ENCODE results near the gene CTSC.

DNA sequence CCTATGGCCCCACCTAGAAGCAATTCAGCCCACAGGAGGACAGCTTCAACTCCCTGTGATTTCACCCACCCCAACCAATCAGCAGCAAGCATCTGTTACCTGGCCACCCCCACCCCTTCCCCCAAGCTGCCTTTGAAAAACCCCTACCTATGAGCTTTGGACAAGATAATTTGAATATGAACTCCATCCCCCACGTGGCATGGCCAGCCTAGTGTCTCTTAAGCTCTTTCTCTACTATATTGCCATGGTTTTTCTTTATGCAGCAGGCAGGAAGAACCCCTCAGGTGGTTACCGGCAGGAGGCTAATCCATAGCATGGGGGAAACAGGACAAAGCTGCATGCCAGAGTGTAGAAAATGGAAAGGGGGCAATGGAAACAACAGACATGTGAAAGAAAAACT is 29.0 kb downstream of the CTSC start:
- TF ChIP-seq, protein P1, sequence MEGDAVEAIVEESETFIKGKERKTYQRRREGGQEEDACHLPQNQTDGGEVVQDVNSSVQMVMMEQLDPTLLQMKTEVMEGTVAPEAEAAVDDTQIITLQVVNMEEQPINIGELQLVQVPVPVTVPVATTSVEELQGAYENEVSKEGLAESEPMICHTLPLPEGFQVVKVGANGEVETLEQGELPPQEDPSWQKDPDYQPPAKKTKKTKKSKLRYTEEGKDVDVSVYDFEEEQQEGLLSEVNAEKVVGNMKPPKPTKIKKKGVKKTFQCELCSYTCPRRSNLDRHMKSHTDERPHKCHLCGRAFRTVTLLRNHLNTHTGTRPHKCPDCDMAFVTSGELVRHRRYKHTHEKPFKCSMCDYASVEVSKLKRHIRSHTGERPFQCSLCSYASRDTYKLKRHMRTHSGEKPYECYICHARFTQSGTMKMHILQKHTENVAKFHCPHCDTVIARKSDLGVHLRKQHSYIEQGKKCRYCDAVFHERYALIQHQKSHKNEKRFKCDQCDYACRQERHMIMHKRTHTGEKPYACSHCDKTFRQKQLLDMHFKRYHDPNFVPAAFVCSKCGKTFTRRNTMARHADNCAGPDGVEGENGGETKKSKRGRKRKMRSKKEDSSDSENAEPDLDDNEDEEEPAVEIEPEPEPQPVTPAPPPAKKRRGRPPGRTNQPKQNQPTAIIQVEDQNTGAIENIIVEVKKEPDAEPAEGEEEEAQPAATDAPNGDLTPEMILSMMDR (IDR thresholded peaks at IDR 0.05), result no peak
- no peak for TF ChIP-seq GTF2I (CRISPR knock-in tag; conservative IDR thresholded peaks at IDR 0.05)
- no peak for TF ChIP-seq E2F1 (CRISPR knock-in tag; IDR thresholded peaks at IDR 0.05)
- TF ChIP-seq, protein P2, sequence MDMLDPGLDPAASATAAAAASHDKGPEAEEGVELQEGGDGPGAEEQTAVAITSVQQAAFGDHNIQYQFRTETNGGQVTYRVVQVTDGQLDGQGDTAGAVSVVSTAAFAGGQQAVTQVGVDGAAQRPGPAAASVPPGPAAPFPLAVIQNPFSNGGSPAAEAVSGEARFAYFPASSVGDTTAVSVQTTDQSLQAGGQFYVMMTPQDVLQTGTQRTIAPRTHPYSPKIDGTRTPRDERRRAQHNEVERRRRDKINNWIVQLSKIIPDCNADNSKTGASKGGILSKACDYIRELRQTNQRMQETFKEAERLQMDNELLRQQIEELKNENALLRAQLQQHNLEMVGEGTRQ (CRISPR knock-in tag; IDR thresholded peaks at IDR 0.05), result peak; percentile 62
- 0 out of 2 replicates have a peak, but pooled peaks have one; percentile 25 for TF ChIP-seq SP1 (CRISPR knock-in tag; conservative IDR thresholded peaks at IDR 0.05)
- TF ChIP-seq AR (CRISPR knock-in tag; IDR thresholded peaks at IDR 0.05), result no peak
- TF ChIP-seq ETV6 (CRISPR knock-in tag; IDR thresholded peaks at IDR 0.05), result no peak; the same call in 1 of the 2 replicates
- no peak for TF ChIP-seq RELA (CRISPR knock-in tag; IDR thresholded peaks at IDR 0.05; ENCODE audit: borderline replicate concordance)
- TF ChIP-seq TCF7 (CRISPR knock-in tag; IDR thresholded peaks at IDR 0.05; ENCODE audit: low read depth), result no peak
- TF ChIP-seq IRF2 (CRISPR knock-in tag; IDR thresholded peaks at IDR 0.05; ENCODE audit: borderline replicate concordance, low read depth), result no peak
